ENCODE data around the gene HIGD2A.

Gene HIGD2A

DNA sequence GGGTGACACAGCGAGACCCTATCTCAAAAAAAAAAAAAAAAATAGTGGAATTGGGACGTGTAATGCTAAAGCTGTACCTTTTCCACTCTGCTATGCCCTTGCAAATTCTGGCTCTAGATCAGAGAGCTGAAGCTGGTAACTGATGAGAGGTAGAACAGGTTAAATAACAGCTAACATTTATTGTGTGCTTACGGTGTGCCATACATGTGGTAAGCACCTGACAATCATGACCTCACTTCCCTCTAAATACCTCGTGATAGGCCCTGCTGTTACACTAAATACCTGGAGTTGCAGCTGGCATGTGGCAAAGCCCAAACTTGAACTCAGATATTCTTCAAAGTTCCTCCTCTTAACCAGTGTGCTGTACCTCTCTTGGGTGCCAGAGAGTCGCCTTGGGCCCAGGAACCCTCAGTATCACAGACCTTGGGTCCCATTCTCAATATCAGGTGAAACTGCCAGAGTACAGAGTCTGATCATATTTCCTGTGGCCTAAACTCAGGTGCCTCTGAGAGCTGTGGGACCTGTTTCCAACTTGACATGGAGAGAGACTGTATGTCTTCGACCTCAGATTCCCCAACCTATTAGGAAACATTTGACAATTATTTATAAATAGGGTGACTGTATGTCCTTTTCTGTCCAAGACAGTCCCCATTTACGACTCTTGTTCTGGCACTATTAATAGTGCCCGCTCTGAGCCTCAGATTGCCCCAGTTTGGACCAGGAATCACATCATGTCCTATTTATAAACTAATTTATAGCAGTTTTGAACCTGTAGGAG, 18.4 kb upstream of the HIGD2A start:
- no peak for DNase-seq

DNA sequence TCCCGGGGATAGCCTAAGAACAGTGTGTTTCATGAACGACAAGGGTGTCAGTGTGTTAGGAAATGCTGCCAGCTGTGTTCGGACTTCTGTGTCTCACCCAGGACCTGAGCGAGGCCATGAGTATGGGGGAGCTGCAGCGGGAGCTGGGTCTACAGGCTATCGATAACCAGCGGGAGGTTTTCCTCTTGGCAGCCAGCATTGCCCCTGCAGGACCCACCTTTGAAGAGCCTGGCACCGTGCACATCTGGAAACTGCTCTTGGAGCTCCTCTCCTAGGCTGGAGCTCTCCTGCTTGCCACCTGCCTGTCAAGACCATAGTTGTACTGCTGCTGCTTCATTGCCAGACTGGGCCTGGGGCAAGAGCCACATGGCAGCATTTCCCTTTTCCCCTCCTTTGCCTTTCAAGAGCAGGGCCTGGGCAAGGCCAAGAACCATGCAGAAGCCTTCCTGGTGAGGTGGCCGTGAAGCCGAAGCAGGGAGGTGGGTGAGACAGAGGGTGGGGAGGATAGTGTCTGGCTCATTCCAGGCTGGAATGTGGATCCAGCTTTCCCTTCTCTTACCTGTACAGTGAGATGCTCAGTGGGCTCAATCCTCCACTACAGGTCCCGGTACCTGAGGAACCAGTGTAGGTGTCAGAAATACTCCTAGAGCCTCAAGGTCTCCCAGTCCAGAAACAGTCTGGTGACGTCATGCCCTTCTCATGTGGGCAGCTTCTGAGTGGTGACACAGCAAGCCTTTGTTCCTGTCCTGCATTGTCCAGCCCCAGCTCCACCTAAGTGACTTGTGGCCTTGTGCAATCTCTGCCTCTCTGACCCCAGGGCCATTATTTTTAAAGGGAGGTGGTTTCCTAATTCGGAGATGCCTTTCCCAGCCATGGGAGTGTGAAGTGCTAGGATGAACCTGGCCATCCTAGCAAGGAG, 16.7 kb upstream of the HIGD2A start:
- DNase-seq = no peak

DNA sequence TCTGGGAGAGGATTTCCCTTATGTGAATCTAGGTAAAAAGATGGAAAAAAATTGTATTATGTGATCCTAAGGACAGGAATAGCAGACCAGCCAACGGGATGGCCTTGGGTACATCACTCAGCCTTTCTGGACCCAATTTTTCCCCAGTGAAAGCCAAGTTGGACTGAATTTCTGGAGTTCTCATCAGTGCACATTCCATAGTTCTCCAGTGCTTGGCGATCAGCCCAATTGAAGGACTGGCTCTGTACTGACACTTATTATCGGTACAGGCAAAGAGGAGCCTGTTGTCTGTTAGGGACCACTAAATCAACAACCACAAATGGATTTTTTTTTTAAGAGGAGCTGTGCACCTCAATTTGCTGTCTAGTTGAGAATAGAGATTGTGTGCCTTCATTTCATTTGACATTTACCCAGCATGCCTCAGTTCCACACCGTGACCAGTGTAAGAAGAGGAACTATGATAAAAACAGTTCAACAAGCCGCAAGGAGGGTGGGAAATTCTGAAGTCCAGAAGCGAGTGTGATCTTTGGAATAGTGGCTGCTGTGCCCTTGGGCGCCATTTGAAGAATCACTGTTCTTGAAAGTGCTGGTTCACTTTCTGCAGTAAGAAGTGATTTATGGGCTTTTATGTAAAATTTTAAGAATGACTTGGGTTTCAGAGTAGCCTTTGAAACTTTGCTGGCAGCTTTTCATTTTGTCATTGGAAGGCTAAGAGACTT, 15.3 kb upstream of the HIGD2A start:
- DNase-seq = no peak

DNA sequence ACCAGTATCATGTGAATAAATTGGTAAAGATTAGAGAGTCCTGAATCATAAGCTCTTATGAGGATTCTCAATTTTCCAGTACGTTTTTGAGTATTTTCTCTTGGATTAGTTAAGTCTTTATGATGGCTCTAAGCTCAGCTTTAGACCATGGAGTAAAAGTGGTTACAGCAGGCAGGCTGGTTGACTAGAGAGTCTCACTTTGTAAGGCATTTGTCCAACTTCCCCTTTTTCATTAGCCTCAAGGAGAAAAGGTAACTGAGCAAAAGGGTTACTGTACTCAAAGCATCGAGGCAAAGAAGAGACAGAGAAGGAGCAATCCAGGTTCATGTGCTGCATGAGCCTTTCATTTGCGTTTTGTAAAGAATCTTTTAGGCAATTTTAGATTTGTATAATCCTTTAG, 8.7 kb upstream of the HIGD2A start:
- no peak for DNase-seq

DNA sequence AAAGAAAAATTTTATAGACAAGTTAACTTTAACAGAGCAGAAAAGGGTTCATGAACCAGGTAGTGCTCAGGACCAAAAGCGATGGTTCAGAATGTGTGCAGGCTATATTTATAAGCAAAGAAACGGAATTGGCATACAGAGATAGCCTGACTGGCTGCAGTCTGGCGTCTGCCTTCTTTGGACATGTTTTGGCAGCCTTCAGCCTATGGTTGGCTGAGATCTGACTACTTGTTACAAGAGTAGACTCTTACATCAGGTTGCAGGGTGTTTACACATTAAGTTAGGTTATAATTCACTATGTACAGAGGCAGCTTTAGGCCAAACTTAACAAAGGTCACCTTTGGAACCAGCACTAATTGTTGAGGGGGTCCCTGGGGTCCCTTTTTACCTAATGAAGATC, 7.1 kb upstream of the HIGD2A start:
- DNase-seq = no peak

DNA sequence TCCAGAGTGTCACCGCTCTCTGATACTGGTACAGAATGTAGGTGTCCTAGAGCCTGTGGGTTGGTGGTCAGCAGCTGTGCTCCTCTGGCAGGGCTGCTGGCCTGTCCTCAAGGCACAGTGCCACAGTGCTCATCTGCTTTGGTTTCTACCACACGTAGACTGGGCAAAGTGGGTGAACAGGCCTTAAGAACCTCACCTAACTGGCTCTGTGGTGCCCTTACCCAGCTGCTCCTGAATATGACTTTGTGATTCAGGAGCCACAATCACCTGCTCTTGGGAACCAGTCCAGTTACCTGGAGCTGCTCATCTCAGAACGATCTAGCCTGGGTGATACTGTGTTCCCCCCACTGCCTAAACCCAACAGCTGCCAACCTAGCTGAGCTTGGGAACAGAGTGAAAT, 6.6 kb upstream of the HIGD2A start:
- no peak for DNase-seq

DNA sequence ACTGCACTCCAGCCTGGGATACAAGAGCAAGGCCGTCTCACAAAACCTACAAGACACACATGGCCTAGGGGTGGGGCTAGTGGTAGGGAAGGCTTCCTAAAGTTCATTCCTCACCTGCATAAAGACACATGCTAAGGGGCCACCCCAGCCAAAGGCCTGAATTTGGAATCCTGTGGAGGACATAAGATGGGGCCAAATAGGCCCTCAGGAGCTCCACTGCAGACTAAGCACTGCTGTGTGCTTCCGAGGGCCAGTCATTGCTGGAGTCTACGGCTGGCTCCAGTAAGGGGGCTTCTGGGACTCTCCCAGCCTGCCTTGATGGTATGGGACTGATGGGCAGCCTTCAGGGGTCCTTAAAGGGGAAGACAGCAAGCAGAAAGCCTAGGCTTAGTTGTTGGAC, 5.8 kb upstream of the HIGD2A start:
- DNase-seq = no peak

DNA sequence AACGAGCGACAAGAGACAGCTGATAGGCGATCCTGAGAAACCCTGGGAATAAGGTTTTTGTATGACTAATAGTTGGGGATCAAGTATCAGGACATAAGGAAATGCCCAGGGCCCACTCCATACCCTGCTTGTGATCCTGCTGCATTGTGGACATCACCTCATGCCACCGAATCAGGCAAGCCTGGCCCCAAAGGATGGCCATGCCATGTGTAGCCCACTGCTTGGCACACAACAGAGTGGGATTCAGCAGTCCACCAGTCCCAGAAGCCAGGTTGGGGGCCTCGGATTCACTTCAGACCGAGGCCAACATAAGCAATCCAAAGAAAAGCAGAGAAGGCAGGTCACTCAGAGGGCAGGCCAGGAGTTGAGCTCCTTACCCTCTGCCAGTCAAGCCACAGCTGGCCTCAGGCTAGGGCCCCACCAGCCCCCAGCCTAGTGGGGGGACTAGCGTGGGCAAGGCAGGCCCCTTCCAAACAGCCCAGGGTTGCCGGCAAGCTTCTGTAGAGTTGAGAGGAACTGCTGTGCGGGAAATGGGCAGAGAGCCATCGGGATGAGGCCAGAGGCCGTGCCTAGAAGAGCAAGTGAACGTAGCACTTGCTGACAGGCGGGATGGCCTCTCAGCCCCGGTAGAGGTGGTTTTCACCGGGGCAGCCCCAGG, 5.2 kb upstream of the HIGD2A start:
- no peak for DNase-seq

DNA sequence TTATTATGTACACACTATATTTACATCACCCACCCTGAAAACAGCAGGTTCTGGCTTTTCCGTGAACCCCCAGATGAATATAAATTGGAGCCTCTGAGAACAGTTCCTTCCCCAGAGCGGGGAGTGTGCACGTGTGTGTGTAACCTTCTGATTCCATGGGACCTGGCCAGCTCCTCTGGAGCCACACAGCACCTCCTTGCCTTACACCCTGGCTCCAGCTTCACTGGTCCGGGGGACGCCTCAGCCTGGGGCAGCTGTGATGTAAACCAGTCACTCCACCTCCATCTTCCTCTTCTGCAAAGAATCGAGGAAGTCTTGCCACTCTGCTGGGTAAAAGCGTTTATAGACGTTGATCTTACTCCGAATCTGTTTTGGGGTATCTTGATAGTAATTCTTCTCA, 4.6 kb upstream of the HIGD2A start:
- no peak for DNase-seq

DNA sequence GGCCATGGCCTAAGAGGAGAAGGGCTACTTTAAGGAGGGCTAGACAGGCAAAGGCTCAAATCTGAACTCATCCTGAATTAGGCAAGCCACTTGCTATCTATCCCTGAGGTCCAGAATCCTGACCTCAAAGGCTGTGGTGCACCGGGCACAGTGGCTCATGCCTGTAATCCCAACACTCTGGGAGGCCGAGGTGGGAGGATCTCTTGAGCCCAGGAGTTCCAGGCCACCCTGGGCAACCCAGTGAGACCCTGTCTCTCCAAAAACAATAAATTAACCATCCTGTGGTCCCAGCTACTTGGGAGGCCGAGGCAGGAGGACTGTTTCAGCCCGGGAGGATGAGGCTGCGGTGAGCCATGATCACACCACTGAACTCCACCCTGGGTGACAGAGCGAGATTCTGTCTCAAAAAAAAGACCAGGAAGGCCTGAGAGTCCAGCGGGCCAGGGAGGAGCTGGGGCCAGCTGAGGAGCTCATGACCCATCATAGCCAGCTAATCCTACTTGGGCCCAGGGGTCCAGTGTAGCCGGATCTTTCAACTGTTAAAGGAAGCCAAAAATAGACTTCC, 4.1 kb upstream of the HIGD2A start:
- DNase-seq = no peak

DNA sequence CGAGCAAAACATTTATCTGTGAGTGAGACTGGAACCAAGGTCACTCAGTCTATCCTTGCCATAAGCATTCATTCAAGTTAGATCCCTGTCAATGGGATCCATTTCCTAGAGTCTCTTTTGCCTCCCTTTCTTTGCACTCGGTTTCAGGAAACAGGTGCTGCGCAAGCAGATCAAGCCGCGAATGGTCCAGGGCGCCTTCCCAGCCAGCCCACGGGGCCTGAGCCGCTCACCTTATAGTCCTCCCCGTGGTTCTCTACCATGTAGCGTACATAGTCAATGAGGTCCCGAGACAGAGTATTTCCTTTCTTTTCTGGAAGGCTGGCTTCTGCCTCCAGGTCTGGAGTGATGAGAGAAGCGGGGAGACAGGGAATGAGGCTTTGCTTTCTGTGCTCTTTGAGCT, 3.6 kb upstream of the HIGD2A start:
- DNase-seq = no peak

DNA sequence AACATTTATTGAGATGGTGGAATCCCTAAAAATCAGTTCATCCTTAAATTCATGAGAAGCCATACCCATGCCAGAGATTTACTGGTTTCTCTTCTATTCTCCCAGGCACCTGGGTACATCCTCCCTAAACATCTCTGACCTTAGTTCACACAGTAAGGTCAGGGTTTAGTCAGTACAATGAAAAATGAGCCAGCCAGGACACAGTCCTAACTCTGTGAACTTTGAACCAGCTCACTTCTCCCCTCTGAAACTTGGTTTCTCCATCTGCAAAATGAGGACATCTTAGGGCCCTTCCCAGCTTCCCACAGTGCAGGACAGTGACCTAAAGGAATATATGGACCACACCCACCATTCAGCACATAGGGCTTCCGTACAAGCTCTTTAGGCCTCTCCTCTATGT, 2.1 kb upstream of the HIGD2A start:
- DNase-seq = no peak

DNA sequence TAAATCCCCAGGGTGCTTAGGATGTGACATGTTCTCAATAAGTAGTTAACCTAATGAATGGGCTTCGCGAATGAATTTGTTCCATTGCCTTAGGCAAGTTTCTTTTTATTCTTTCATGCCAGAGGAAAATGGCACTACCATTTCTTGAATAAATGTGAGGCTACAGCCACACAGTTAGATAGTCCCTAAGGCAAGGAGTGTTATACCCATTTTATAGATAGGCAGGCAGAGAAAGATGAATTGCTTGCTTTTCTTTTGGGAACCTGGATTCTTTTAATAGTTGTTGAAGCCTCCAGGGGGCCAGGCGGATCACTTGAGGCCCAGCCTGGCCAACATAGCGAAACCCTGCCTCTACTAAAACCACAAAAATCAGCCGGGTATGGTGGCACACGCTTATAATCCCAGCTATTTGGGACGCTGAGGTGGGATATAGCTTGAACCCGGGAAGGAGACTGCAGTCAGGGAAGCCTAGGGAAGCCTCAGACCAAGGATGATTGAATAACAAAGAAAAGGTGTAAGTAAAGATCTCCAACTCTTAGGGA, 1.1 kb upstream of the HIGD2A start:
- DNase-seq = no peak

DNA sequence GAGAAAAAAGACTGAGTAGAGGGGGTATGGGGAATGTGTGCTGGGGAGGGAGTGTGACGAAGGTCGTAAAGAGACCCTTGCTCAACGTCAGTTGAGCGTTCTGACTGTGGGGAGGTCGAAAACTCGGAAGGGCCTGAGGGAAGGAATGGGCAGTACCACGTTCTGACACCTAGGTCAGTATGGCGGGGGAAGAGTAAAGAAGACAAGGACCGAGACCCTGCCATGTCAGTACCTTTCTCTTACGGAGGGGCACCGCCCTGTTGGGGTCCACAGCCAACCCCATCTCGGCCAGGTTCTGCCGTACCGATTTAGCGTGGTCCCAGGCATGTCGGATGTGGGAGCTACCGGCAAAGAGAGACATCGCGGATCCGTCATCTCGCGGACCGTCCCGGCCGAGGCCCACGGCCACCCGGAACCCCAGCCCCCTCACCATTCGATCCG, 528 bp upstream of the HIGD2A start:
- no peak for DNase-seq

DNA sequence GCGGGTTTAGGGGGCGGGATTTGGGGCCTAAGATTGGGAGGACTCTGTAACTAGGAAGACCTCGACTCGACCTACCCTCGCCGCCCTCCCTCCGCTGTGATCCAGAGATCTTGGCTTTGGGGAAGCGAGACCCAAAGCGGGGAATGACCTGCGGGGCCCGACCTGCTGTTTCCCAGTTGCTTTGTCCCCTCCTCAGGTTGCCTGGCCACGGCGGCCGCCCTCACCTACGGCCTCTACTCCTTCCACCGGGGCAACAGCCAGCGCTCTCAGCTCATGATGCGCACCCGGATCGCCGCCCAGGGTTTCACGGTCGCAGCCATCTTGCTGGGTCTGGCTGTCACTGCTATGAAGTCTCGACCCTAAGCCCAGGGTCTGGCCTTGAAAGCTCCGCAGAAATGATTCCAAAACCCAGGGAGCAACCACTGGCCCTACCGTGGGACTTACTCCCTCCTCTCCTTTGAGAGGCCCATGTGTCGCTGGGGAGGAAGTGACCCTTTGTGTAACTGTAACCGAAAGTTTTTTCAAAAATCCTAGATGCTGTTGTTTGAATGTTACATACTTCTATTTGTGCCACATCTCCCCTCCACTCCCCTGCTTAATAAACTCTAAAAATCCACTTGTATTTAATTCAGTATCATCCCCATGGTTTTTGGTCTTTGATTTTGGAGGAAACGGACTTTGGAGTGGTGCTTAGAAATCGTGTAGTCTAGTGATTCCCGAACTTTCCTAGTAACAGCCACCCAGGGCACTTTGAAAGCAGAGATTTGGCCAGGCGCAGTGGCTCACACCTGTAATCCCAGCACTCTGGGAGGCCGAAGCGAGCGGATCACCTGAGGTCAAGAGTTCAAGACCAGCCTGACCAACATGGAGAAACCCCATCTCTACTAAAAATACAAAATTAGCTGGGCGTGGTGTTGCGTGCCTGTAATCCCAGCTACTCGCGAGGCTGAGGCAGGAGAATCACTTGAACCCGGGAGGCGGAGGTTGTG, 878 bp downstream of the HIGD2A start:
- DNase-seq = peak; percentile 38

DNA sequence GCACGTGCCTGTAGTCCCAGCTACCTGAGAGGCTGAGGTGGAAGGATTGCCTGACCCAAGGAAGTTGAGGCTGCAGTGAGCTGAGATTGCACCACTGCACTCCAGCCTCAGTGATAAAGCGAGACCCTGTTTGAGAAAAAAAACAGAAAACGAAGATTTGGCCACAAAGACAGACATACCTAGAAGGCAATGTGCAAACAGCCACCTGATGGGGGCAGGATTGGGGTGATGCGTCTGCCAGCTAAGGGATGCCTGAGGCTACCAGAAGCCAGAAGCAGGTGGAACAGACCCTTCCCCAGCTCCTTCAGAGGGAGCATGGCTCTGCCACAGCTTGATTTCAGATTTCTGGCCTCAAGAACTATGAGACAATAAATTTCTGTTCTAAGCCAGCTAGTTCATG, 2.9 kb downstream of the HIGD2A start:
- no peak for DNase-seq

DNA sequence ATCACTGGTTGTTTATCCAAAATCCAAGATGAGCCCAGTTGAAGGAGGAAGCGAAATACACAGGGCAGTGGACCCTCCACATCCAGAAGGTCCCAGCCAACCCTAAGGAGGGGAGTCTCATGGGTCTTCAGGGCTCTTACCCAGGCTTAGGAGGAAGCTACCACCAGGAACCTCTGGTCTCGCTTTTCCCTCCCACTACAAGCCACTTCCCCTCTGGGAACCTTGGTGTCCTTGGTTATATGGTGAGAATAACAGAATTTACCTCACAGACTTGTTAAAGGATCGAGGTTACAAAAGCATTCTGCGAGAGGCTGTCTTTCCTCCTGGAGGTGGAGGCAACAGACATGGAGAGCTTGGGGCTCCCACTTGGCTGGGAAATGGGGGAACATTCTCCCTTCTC, 3.4 kb downstream of the HIGD2A start:
- no peak for DNase-seq

DNA sequence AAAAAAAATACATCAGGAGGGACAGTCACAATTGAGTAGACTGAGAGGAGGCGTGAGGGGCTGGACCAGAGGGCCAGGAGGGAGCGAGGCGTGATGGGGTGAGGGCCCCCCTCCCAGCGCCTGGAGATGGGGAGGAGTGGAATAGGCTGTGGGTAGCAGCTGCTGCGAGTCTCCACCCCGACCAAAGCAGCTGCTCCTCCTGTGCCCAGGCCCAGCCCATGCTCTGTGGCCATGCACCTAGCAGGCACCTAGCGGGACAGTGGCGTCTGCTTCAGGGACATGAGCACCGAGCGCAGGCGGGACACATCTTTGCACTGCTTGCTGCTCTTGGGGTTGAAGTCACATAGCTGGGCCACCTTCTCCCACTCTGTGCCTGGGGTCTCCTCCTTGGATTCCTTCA, 4.0 kb downstream of the HIGD2A start:
- no peak for DNase-seq

DNA sequence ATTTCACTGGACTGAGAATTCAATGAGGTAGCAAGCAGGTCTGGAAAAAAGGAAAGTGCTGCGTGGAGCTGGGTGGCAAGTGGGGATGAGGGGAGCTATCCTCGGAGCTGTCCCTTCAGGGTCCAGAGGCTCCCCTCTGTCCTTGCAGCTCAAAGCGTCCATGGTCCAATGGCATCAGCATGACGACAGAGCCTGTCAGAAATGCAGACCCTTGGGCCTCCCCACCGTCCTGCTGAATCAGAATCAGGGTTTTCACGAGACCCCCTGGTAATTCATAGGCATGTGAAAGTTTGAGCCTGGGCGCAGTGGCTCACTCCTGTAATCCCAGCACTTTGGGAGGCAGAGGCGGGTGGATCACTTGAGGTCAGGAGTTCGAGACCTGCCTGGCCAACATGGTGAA, 5.5 kb downstream of the HIGD2A start:
- DNase-seq = no peak

DNA sequence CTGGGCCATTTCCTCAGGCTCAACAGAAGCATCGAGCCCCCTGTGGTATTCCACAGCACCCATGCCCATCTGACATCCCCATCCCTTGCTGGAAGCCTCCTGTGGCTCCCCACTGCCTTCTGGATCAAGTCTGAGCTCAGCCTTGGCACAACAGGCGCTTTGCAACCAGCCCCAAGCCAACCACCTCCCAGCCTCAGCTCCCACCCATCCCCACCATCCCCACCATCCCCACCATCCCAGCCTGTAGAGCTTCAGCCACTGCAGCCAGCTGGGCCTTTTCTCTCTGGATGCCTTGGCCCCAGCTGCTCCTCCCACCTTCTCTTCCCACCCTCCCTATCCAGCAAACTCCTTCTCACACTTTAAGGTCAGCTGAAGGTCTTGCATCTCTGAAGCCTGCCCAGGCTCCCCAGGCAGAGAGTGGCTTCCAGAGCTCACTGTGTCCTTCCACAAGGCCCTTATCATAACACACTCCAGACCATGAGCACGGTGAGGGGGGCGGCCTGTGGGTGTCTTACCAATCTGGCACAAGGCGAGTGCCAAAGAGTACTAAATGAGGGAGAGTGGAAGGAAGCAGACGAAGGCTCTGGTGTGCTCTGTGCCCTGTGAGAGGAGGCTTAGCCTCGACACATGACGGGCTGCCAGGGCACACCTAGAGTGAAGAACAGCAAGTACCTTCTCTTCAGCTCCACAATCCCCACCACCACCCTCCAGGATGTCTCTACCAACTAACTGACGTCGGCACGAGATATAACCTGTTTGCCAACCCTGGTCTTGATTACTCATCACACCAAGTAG, 6.5 kb downstream of the HIGD2A start:
- DNase-seq = no peak
